ENCODE measurements around the gene MUC5B.
A peak's percentile ranks its signal among the peaks of the same experiment; 100 is the strongest.

The MUC5B gene

GRCh38 chr11:1206391-1207271, 16.2 kb upstream of the MUC5B start:
- no peak for TF ChIP-seq CTCF (IDR thresholded peaks at IDR 0.05; ENCODE audit: insufficient read depth, low read length, poor library complexity, severe bottlenecking)
- H3K36me3 ChIP-seq (ENCODE audit: control insufficient read depth, insufficient read depth, low read length), result no peaks in the 10 kb centered on the region
- DNase-seq (ENCODE audit: extremely low read depth, insufficient read length), result peak; percentile 0
- H3K4me3 ChIP-seq (replicated peaks; ENCODE audit: low read depth, low read length), result no peak overlapping the region
- no peaks in the 10 kb centered on the region for H3K27me3 ChIP-seq (replicated peaks; ENCODE audit: control insufficient read depth, insufficient read depth, low read length)

GRCh38 chr11:1207401-1208143, 15.3 kb upstream of the MUC5B start:
- TF ChIP-seq CTCF (IDR thresholded peaks at IDR 0.05; ENCODE audit: insufficient read depth, low read length, poor library complexity, severe bottlenecking), result no peak
- Histone ChIP-seq H3K4me3 (replicated peaks; ENCODE audit: low read depth, low read length) (no peak overlapping the region), H3K36me3 (ENCODE audit: control insufficient read depth, insufficient read depth, low read length) (no peaks in the 10 kb centered on the region), H3K27me3 (replicated peaks; ENCODE audit: control insufficient read depth, insufficient read depth, low read length) (no peaks in the 10 kb centered on the region)
- peak; percentile 3 for DNase-seq (ENCODE audit: extremely low read depth, insufficient read length)

- no peak for TF ChIP-seq CTCF (IDR thresholded peaks at IDR 0.05; ENCODE audit: insufficient read depth, low read length, poor library complexity, severe bottlenecking)
- H3K4me3 ChIP-seq (replicated peaks; ENCODE audit: low read depth, low read length), result no peak overlapping the region
- H3K36me3 ChIP-seq (ENCODE audit: control insufficient read depth, insufficient read depth, low read length), result no peaks in the 10 kb centered on the region
- no peaks in the 10 kb centered on the region for H3K27me3 ChIP-seq (replicated peaks; ENCODE audit: control insufficient read depth, insufficient read depth, low read length)
- DNase-seq (ENCODE audit: extremely low read depth, insufficient read length), result no peak
Measured at GRCh38 chr11:1208144-1208393, 14.8 kb upstream of the MUC5B start.

- DNase-seq (ENCODE audit: extremely low read depth, insufficient read length), result peak; percentile 1
Measured at GRCh38 chr11:1208394-1209261, 14.2 kb upstream of the MUC5B start.

More at GRCh38 chr11:1208394-1209261, 14.2 kb upstream of the MUC5B start:
- no peak for TF ChIP-seq CTCF (IDR thresholded peaks at IDR 0.05; ENCODE audit: insufficient read depth, low read length, poor library complexity, severe bottlenecking)
- Histone ChIP-seq H3K36me3 (ENCODE audit: control insufficient read depth, insufficient read depth, low read length) (no peaks in the 10 kb centered on the region), H3K27me3 (replicated peaks; ENCODE audit: control insufficient read depth, insufficient read depth, low read length) (no peaks in the 10 kb centered on the region), H3K4me3 (replicated peaks; ENCODE audit: low read depth, low read length) (no peak overlapping the region)

All from GM06990 (cell line).